Omental fat pad (tissue), 4 donors: ENCODE results near the gene SYCP2. TPM values are rescaled to one million over a fixed set of nuclear protein-coding genes. Genes with fewer than 3 reads are reported as not detected.
"Not testable (repeated sequence)": the region's sequence is repeated elsewhere in the genome, so short reads cannot be mapped to it uniquely, and the experiment has no call there.

ENCODE experiments used
- ATAC-seq: fragments of 150-250 bp; one replicate; pipeline ENCODE4 v1.9.1; 2016; ENCODE audit warnings: mild to moderate bottlenecking, moderate library complexity; ENCODE audit not compliant: low FRiP score
- DNase-seq: peaks from one replicate; pipeline ENCODE4 v3.0.0-alpha.2; 2019; ENCODE audit warnings: low spot score
- CTCF ChIP-seq, 3 donors: fragments of 450-650 bp; IDR thresholded peaks; one replicate each; pipeline ENCODE4 v1.5.1; 2016 to 2017; ENCODE audit warnings: antibody characterized with exemption in 3 of 3, mild to moderate bottlenecking in 3 of 3, moderate library complexity in 2 of 3
- total RNA-seq, 4 donors: library from RNA; depleted of rRNA; stranded (reverse); fragments of >200 nt; gene quantifications; one replicate each; pipeline ENCODE4 v1.1.0, GENCODE V29; 2016

Gene SYCP2
- total RNA-seq, 4 donors from 2014 or later = 1.8 to 8.8 (median 2.9) TPM

DNA sequence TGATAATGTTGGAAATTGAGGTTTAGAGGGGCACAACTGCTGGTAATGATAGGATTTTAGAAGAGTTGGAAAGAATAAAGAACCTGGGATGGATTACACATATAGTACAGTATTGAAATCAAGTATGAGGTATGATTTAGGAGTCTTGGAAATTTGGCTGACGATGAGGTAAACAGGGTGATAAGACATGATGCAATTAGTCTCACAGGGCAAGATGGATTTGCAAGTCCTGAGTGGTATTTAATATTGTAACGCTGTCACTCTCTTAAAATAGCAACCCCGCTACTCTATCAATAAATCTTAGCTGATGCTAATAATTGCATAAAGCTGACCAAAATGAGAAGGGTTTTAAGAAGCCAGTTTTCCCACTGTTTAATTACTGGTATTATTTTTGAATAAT, 70.4 kb downstream of the SYCP2 start:
- DNase-seq (no peak), ATAC-seq (no peak)
- TF ChIP-seq CTCF (IDR thresholded peaks at IDR 0.05) = no peak

GRCh38 chr20:59861401-59861800, 72.0 kb downstream of the SYCP2 start:
- no peak for DNase-seq
- ATAC-seq = no peak
- no peak for TF ChIP-seq CTCF (IDR thresholded peaks at IDR 0.05)

DNA sequence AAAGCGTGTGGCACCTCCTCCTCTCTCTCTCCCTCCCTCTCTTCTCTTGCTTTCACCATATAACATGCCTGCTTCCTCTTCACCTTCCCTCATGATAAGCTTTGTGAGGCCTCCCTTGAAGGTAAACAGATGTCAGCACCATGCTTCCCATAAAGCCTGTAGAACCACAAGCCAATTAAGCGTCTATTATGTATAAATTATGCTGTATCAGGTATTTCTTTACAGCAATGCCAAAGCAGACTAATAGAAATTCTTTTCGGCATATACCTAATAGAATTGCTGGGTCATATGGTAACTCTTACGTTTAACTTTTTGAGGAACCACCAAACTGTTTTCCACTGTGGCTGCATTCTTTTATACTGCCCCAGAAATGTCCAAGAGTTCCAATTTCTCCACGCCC, 75.0 kb downstream of the SYCP2 start:
- DNase-seq (no peak), ATAC-seq (no peak)
- TF ChIP-seq CTCF (IDR thresholded peaks at IDR 0.05) = no peak

GRCh38 chr20:59857966-59858365, 75.5 kb downstream of the SYCP2 start:
- no peak for TF ChIP-seq CTCF (IDR thresholded peaks at IDR 0.05)
- no peak for DNase-seq
- no peak for ATAC-seq

DNA sequence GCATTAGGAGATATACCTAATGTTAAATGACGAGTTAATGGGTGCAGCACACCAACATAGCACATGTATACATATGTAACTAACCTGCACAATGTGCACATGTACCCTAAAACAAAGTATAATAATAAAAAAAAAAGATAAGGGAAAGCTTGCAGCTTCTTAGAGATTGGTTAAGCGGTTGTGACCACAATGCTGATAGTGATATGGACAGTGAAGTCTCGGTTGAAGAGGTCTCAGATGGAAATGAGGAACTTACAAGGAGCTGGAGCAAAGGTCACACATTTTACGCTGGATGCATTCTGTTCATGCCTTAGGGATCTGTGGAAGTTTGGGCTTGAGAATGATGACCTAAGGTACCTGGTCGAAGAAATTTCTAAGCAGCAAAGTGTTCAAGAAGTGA, 76.5 kb downstream of the SYCP2 start:
- not testable (repeated sequence) for ATAC-seq

DNA sequence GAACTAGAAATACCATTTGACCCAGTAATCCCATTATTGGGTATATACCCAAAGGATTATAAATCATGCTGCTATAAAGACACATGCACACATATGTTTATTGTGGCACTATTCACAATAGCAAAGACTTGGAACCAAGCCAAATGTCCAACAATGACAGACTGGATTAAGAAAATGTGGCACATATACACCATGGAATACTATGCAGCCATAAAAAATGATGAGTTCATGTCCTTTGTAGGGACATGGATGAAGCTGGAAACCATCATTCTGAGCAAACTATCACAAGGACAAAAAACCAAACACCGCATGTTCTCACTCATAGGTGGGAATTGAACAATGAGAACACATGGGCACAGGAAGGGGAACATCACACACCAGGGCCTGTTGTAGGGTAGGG, 76.9 kb downstream of the SYCP2 start:
- not testable (repeated sequence) for ATAC-seq, DNase-seq

More for the DNA sequence above, 76.5 kb downstream of the SYCP2 start:
- DNase-seq = not testable (repeated sequence)

GRCh38 chr20:59850018-59850641, 83.3 kb downstream of the SYCP2 start:
- DNase-seq (no peak), ATAC-seq (no peak)
- peak in 1 of 3 donors; percentile 34 for TF ChIP-seq CTCF (IDR thresholded peaks at IDR 0.05)

GRCh38 chr20:59848182-59848581, 85.3 kb downstream of the SYCP2 start:
- no peak for ATAC-seq
- no peak for TF ChIP-seq CTCF (IDR thresholded peaks at IDR 0.05)
- DNase-seq = no peak
